Dermis microvascular lymphatic vessel endothelial cell (primary cell): ENCODE results near the gene AGTRAP. TPM values are rescaled to one million over a fixed set of nuclear protein-coding genes. Genes with fewer than 3 reads are reported as not detected.

Experiments used
- DNase-seq, 2 donors: peaks; one replicate each; pipeline versions ENCODE4 v3.0.0 to v3.0.0-alpha.2; 2010; ENCODE audit warnings: low read depth in 2 of 2
- total RNA-seq: library from RNA; depleted of rRNA; stranded (reverse); fragments of >200 nt; gene quantifications from 2 replicates; pipeline ENCODE4 v1.2.1, GENCODE V29; 2014

Gene AGTRAP
- total RNA-seq, 1 donor from 2014 or later = 34.0 TPM

DNA sequence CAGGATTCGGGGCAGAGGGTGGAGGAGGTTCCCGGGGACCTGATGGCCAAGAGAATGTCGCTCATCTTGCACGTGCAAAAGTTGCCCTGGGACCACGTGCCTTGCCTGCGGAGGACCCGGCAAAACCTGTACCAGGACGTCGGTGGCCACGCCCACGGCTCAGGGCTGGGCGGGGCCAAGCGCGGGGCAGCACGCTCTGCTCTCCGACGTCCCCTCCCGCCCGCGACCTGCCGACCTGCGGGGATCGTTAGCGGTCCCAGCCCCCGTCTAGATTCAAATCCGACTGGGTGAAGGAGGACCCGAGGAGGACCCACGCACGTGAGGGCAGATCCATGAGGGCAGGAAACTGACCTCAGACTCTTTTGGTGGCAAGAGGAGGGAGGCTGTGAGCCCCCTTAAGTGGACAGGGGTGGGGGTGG is 26.1 kb downstream of the AGTRAP start, which contains the start of gene C1orf167:
Gene C1orf167, plus strand, starts transcription at position 206 of the 419 bp plus-strand sequence. CDS start 2,208 bp downstream, outside the sequence.
- DNase-seq = no peak

GRCh38 chr1:11764115-11764514 is 28.2 kb downstream of the AGTRAP start:
- DNase-seq = no peak

GRCh38 chr1:11764519-11764918 is 28.6 kb downstream of the AGTRAP start:
- no peak for DNase-seq

DNA sequence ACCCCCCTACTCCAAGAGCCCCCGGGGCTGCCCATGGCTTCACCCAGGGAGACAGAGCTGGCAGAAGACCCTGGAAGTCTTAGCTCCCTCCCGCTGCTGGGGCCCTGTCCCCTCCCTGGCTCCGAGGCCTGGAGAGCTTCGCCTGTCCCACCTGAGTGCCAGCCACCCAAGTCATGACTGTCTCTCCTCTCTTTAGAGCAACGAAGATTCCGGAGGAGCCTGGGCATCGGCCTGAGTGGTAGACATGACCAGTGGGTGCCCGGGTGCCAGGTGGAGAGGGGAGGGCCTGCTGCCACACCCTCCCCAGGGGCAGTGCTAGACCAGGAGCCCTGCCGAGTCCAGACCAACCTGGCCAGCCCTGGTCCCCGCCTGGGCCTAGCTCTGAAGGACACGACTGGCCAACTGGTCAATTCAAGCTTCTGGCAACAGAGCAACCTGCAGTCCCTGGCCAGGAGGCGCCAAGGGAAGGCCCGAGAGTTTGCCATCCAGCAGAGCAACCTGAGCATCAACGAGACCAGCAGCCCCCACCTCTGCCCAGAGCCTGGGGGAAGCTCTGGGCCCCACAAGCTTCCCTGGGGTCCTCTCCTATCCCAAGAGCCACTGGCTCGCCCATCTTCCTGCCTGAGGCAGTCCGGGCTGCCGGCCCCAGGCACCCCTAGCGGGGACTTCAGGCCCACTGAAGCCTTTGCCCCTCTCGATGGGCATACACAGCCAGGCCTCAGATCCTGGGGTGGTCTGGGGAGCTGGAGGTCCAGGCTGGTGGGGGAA is 29.9 kb downstream of the AGTRAP start:
- DNase-seq = no peak

GRCh38 chr1:11766429-11766776 is 30.5 kb downstream of the AGTRAP start:
- no peak for DNase-seq

GRCh38 chr1:11767922-11768704 is 32.2 kb downstream of the AGTRAP start:
- DNase-seq = no peak

GRCh38 chr1:11768821-11769220 is 32.9 kb downstream of the AGTRAP start:
- DNase-seq = no peak

DNA sequence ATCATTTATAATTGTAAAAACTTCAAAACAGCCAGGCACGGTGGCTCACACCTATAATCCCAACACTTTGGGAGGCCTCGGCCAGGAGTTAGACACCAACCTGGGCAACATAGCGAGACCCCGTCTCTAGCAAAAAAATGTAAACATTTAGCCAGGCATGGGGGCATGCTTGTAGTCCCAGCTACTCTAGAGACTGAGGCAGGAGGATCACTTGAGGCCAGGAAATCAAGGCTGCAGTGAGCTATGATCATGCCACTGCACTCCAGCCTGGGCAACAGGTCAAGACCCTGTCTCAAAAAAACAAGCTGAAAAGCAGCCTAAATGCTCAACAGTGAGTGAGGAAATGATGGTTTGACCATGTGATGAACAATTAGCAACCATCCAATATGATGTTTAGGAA is 33.3 kb downstream of the AGTRAP start:
- no peak for DNase-seq

DNA sequence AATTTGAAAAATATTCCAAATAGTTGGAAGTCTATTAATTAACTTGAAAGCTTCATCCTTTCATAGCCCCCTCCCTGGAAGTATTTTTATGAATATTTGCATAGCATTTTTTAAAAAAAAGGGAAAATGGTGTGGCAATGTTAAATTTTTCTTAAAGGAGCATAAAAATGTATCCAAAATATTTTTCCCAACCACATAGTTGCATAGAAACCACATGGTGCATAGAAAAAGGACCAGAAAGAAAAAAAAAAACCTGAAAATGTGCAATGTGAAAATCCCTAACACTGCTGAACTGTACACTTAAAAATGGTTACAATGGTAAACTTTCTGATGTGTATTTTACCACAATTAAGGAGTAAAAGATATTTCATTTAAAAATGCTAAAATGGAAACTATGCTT is 34.1 kb downstream of the AGTRAP start:
- DNase-seq = no peak

GRCh38 chr1:11771481-11772043 is 35.6 kb downstream of the AGTRAP start:
- DNase-seq = no peak

GRCh38 chr1:11772458-11772857 is 36.5 kb downstream of the AGTRAP start:
- DNase-seq = no peak

GRCh38 chr1:11774753-11775152 is 38.8 kb downstream of the AGTRAP start:
- no peak for DNase-seq

GRCh38 chr1:11777658-11778322 is 41.9 kb downstream of the AGTRAP start:
- no peak for DNase-seq

GRCh38 chr1:11778336-11778735 is 42.4 kb downstream of the AGTRAP start:
- DNase-seq = no peak

GRCh38 chr1:11778844-11779623 is 43.1 kb downstream of the AGTRAP start:
- DNase-seq = no peak

DNA sequence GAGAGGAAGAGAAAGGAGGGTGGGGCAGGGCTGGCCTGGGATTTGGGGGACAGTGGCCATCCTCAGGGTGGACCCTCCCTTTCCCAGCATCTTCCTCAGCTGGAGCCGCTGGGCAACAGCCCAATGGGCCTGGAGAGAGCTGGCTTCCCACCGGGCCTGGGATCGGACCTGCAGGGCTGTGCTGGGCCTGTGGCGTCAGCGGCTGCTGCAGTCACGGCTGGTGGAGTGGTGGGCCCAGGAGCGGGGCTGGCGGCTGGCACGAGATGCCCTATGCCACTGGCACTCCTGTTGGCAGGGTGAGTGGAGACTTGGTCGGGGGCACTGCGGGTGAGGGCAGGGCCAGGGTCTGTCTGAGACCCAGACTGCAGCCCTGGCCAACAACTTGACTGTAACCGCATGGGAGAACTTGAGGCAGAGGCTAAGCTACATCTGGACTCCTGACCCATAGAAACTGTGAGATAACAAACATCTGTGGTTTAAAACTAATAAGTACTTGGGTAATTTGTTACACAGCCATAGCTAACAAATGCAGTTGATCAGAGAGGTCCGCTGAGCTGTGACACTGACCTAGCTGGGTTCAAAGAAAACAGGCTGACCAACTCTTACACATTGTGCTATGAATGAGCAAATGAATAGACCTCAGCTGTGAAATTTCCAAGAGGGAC is 43.9 kb downstream of the AGTRAP start:
- DNase-seq = no peak

DNA sequence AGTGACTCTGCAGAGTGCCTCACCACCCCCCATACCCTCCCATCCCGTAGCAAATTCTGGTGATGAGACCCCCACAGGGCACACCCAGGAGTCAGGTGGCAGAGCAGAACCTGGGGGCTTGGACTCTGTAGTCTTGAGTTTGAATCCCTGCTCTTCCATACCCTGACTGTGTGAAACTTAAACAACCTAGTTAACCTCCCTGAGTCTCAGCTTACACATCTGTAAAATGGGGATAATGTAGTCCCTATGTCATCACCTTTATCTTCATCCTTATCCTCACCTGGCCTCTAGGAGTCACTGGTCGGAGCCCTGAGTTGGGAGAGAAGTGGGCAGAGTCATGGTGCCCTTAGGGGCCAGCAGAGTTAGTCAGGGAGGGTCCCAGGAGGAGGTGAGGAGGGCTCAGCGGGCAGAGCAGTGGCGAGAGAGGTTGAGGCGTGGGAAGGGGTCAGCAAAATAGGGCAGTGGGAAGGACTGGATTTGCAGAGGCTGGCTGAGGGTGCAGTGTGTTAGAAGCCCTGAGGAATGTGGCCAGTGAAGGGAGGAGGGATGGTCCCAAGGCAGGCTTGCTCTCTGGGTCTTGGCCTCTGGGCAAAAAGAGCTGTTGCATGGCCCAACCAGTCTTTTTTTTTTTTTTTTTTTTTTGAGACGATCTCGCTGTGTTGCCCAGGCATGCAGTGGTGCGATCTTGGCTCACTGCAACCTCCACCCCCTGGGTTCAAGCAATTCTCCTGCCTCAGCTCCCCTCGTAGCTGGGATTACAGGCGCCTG is 44.6 kb downstream of the AGTRAP start:
- DNase-seq = no peak

DNA sequence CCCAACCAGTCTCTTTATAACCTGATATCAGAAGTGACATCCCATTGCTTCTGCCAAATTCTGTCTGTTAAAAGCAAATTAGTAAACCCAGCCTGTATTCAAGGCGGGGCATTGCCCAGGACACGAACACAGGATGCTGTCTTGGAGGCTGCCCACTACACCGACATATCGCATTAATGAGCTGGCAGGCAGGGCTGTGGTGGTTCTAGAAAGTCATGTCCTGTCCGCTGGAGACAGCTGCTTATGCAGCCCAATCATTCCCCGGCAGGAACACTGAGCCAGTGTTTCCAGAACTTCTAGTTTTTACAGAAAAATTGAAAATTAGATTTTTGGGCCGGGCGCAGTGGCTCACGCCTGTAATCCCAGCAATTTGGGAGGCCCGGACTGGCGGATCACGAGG is 45.4 kb downstream of the AGTRAP start:
- DNase-seq = no peak

- no peak for DNase-seq
Observed at GRCh38 chr1:11782127-11782708, 46.3 kb downstream of the AGTRAP start.
